Activated CD8-positive, alpha-beta memory T cell treated with anti-CD3 and anti-CD28 coated beads for 36 hours (primary cell): ENCODE data around the gene GTF2F2. TPM values are rescaled to one million over a fixed set of nuclear protein-coding genes. Genes with fewer than 3 reads are reported as not detected.
"Not testable (repeated sequence)": the region's sequence is repeated elsewhere in the genome, so short reads cannot be mapped to it uniquely, and the experiment has no call there.

ENCODE experiments used
- CTCF ChIA-PET: fragments of 350-600 bp; sonication (Branson Sonifier 250); formaldehyde crosslinking; loops from one replicate; lab custom pipeline; 2021; ENCODE audit warnings: antibody characterized with exemption; lab: Charles Lee
- POLR2A ChIA-PET: fragments of 350-600 bp; sonication (Branson Sonifier 250); formaldehyde crosslinking; loops from one replicate; lab custom pipeline; 2021; ENCODE audit warnings: antibody characterized with exemption; lab: Charles Lee
- total RNA-seq, 2 experiments: library from RNA; stranded (reverse); gene quantifications; one replicate each; pipeline ENCODE4 v1.2.3, GENCODE V29; 2021

Gene GTF2F2
- total RNA-seq, 2 experiments from 2014 or later = 29.2 to 29.4 TPM

DNA sequence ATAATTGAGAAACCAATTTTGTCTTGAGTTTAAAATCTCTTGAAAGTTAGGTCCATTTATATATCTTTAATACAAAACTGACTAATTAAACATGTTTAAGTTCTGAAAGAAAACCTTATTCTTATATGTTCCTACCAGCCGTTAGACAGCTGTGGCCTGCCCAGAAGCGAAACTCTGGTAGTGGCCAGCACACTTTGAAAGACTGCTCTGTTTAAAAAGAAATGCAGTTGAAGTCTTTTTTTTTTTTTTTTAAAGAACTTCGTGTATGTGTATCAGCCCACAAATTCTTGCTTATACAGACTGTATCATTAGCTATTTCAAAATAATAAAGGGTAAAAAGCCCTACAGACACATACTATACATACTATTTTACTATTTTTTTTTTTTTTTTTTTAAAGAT is 46.5 kb downstream of the GTF2F2 start:
- ChIA-PET CTCF (interaction anchor here (0.7 to 1.5 kb wide), 2 partner anchors 30 to 39 kb away, joined by 3 to 4 read pairs; no protein-coding TSS in a partner anchor), POLR2A (interaction anchor here (0.6 to 0.7 kb wide), 2 partner anchors 119 to 171 kb away, joined by 6 to 7 read pairs; no protein-coding TSS in a partner anchor)

DNA sequence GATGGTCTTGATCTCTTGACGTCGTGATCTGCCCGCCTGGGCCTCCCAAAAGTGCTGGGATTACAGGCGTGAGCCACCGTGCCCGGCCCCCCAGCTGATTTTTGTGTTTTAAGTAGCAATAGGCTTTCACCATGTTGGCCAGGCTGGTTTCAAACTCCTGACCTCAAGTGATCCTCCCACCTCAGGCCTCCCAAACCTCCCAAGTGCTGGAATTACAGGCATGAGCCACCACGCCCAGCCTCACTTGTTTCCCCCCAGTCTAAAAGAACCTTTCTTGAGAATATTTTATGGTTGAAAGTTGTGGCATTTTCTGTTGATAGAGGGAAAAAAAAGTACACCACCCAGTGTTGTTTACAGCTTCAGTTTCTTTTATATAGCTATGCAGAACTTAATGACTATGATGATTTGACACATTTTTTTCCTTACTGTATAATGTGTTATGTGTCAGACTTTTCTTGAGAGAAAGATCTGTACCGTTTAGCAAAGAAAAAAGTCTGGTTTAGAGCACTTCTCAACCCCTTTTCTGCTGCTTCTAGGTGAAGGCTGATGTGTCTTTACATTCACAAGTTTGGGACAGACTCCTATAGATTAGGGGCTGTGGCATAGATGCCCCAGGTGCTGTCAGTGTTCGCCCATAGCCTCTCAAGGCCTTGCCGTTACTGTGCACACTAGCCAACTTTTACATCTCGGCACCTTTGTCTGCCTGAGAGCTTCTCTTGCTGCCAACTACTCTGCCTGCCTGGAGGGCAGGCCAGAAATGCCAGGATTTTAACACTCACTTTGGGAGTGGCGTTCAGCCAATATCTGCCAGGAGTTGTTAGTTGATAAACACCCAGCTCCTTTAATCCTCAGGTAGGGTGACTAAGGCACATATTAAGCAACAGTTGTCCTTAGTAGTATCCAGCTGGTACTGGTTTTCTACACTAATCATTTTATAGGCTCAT is 47.6 kb downstream of the GTF2F2 start:
- CTCF ChIA-PET = interaction anchor here (1.5 kb wide), 1 partner anchor 29 kb away, joined by 3 read pairs; no protein-coding TSS in a partner anchor

DNA sequence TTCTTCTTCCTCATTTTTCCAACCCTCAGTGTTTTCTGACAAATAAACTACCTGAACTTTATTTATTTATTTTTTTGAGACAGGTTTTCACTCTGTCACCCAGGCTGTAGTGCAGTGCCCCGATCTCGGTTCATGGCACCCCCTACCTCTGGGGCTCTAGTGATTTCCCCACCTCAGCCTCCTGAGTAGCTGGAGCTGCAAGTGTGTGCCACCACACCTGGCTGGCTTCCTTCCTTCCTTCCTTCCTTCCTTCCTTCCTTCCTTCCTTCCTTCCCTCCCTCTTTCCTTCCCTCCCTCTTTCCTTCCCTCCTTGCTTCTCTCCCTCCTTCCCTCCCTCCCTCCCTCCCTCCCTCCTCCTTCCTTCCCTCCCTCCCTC is 48.2 kb downstream of the GTF2F2 start:
- POLR2A ChIA-PET = no interaction called here
- CTCF ChIA-PET = no interaction called here

More for the DNA sequence above, 47.6 kb downstream of the GTF2F2 start:
- POLR2A ChIA-PET = interaction anchor here (0.7 kb wide), 1 partner anchor 170 kb away, joined by 7 read pairs; no protein-coding TSS in a partner anchor

DNA sequence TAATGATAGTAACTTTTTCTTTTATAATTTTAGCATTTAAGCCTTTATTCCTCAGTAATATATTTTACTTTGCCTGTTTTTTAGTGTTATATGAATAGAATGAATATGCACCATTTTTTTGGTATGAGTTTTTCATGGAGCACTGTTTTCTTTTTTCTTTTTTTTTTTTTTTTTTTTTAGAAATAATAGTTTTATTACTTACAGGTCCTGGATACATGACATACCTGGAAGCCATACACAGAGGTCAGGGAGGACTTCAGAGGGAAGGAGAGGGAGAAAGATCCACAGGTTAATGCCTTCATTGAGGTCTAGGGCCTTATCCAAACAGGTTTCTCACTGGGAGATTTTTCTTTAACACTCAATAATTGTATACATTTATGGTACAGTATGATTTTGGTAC is 54.2 kb downstream of the GTF2F2 start:
- ChIA-PET POLR2A (no interaction called here), CTCF (interaction anchor here (1.4 kb wide), 1 partner anchor 16 kb away, joined by 3 read pairs; no protein-coding TSS in a partner anchor)

DNA sequence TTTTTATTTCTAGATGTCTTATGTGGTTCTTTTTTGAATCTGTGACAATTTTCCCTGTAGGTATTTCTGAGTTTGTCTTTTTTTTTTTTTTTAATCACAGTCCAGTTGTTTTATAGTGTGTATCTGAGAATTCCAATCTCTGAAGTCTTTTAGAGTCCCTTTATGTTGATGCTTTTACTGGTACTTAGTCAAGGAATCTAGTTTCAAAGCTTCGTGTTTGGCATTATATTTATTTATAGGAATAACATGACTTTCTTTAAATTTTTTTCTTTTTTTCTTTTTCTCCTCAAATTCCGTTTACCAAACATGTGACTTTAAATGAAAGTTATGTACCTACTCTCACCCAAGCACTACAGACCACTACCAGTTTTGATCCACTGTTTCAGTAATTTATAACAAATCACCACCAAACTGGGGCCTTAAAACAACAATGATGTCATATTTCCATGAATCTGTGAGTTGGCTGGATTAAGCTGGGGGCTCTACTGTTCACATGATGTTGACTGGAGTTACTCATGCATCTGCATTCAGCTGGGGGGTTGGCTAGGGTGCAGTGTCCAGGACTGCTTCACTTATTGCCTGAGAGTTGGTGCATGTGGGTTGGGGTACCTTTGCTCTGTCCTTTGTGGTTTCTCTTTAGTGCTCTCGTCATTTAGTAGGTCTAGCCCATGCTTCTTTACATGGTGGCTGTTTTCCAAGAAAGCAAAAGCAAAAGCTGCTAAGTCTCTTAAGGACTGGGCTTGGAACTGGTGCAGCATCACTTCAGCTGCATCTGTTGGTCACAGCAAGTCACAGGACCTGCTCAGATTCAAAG is 58.2 kb downstream of the GTF2F2 start:
- ChIA-PET POLR2A (interaction anchor here (0.5 to 0.7 kb wide), 3 partner anchors 79 to 251 kb away, joined by 3 to 6 read pairs (median 3); no protein-coding TSS in a partner anchor), CTCF (no interaction called here)

DNA sequence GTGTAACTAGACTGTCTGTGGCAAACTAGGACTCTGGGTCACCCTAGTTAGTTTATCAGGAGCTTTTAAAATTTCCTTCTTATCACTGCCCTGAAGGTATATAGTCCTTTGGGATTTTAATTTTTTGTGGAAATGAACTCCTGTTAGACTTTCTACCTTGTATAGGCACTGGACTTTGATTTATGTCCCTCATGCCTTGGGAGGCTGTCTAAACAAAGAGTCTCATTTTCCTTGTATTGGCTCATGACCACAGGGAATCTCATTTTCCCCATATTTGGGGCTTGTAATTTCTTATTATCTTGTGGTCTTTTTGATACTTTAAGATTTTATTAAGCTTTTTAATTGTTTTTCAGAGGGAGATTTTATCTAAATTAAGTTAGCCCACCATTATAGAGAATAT is 59.1 kb downstream of the GTF2F2 start:
- POLR2A ChIA-PET = interaction anchor here (0.5 kb wide), 1 partner anchor 252 kb away, joined by 3 read pairs; no protein-coding TSS in a partner anchor

DNA sequence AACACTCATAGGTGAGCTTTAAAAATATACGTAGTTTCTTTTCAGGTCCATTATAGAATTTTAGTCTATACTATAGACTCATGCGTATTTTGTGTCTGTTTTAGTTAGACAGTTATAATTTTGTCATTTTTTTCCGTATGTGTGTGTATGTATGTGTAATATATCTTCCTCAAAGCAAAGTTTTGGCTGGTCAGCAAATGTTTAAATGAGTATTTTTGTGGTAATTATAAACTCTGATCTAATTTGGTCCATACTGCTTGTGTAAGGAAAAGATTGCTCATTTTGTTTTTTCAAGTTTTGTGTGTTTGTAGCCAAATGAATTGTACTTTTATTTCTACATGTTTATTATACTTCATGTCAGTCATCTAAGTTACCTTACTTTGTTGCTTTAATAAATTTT is 60.0 kb downstream of the GTF2F2 start:
- ChIA-PET POLR2A (no interaction called here), CTCF (no interaction called here)

More for the DNA sequence above, 59.1 kb downstream of the GTF2F2 start:
- CTCF ChIA-PET = no interaction called here

DNA sequence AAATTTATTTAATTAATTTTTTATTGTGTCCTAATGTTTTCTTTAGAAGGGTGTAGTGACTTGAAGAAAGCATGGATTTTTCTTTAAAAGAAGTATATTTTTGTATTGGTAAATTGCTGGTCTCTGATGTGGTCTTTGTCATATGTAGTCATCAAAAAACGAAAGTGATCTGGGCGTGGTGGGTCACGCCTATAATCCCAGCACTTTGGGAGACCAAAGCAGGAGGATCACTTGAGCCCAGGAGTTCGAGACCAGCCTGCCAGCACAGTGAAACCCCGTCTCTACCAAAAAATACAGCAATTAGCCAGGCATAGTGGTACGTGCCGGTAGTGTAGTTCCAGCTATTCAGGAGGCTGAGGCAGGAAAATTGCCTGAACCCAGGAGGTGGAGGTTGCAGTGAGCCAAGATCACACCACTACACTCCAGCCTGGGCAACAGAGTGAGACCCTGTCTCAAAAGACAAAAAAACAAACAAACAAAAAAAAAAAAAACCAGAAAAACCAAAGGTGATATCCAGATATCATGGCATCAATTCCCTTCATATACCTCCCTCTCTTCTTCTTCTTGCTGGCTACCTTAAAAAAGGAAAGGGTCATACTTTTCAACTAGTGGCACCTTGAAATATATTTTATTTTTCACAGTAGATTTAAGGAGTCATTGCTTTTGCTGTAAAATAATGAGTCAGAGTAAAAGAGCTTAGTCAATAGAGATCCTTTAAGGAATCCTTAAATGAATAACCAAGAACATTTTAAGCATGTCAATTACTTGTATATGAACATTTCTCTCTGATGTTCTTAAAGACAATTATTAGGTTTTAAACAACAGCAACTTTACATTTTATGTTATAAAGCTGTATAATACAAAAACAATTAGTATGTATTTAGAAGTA is 60.6 kb downstream of the GTF2F2 start:
- ChIA-PET POLR2A (interaction anchor here (0.7 kb wide), 1 partner anchor 67 kb away, joined by 3 read pairs; no protein-coding TSS in a partner anchor), CTCF (interaction anchor here (0.7 kb wide), 2 partner anchors 103 to 190 kb away, joined by 3 read pairs; no protein-coding TSS in a partner anchor)

DNA sequence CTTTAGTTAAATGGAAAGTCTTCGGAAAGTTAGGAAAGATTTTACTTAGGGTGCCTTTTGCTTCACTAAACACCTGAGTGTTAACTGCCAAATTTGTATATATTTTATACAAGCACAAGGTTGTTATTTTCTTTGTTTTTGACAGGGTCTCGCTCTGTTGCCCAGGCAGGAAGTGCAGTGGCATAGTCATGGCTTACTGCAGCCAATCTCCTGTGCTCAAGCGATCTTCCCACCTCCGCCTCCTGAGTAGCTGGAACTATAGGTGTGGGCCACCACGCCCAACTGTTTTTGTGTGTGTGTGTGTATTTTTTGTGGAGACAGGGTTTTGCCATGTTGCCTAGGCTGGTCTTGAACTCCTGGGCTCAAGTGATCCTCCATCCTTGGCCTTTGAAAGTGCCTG is 64.4 kb downstream of the GTF2F2 start:
- ChIA-PET POLR2A (no interaction called here), CTCF (no interaction called here)

DNA sequence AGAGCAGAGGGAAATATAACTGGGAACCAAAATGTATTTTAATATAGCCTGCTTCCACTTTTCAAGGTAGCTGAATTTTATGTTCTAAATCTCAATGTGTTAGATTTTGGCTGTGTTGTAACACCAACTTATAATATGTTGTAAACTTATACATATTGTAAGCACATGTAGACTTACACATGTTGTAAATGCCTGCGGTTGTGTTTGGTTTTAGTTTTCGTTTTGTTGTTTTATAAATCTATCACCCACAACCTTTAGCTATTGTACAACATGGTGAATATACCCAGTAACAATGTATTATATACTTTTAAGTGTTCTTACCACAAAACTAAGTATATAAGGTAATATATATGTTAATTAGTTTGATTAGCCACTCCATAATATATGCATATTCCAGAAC is 65.0 kb downstream of the GTF2F2 start:
- POLR2A ChIA-PET = no interaction called here

DNA sequence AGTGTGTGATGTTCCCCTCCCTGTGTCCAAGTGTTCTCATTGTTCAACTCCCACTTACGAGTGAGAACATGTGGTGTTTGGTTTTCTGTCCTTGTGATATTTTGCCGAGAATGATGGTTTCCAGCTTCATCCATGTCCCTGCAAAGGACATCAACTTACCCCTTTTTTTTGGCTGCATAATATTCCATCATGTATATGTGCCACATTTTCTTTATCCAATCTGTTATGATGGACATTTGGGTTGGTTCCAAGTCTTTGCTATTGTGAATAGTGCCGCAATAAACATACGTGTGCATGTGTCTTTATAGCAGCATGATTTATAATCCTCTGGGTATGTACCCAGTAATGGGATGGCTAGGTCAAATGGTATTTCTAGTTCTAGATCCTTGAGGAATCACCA is 68.8 kb downstream of the GTF2F2 start:
- CTCF ChIA-PET, POLR2A ChIA-PET: not testable (repeated sequence)

More for the DNA sequence above, 65.0 kb downstream of the GTF2F2 start:
- CTCF ChIA-PET = no interaction called here

DNA sequence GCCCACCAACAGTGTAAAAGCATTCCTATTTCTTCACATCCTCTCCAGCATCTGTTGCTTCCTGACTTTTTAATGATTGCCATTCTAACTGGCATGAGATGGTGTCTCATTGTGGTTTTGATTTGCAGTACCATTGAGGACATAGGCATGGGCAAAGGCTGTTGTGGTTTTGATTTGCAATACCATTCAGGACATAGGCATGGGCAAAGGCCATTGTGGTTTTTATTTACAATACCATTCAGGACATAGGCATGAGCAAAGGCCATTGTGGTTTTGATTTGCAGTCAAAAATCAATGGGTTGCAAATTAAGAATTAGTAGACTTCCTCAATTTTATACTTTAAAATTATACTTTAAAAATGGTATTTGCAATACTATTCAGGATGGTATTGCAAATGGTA is 69.2 kb downstream of the GTF2F2 start:
- POLR2A ChIA-PET, CTCF ChIA-PET: not testable (repeated sequence)

DNA sequence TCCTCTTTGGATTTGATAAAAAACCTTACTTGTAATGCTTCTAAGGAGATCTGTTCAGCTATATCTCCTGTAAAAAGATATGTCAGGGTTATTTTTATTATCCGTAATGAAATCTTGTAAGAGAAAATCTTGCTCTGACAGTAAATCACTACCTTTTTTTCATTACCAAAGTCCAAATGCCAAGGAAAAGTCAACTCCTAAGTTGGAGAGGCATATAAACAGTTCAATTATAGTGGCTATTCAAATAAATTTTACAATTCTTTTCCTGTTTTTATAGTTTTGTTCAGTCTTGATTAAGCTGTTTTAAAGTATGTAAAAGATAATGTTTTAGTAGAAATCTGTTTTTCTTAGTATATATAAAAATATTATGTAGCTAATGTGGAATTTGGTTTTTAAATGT is 71.6 kb downstream of the GTF2F2 start:
- ChIA-PET POLR2A (no interaction called here), CTCF (no interaction called here)

DNA sequence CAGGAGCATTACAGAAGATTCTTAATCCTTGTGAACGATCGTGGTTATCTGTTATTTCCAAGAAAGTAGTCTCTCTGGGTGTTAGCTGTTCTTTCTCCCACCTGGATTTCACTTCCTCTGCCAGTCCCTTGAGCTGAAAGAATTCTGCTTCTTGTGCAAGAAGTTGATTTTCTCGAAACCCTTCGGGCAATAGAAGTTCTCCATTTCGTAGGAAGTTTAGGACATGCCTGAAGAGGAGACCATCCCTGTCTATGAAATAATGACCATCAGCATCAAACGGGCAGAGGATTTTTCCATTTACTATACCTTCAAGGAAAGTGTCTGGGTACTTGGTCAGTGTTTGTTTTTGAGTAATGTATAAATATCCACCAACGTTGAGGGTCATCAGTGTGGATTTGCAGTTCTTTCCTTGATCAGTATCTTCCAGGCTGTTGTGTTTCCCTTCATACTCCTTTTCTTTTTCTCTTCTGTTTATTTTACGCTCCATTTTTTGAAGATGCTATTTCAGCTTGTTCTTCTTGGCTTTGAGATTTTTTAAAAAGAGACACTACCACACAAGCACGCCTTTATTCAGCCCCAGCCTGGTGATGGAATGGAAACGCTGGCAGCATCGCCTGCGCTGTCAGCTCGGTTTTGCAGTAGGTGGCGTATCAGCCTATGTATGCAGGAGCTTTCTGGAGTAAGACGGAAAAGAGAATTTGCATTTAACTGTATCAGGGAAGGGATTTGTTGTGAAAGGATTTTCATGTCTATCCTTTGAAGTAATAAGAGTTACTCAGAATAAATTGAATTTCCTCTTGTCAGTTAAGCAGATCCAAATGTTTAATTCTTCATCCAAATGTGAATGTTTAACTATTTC is 74.0 kb downstream of the GTF2F2 start:
- POLR2A ChIA-PET = no interaction called here
- CTCF ChIA-PET = no interaction called here

DNA sequence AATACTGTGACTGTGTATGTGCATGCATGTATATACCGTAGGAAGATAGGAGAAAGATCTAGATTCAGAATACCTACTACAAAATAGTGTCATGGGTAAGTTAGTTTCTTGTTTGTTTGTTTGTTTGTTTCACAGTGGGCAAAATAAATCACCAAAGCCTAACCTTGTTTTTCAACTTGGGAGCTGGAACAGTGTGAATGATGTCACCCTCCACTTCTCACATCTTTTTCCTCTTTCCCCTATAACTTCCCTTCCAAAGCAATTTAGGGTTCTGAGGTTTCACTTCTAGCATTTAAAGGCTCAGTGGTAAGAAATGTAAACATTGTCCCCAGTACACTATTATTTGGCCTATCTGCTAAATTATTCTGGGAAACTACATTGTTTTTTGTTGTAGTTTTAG is 75.1 kb downstream of the GTF2F2 start:
- ChIA-PET POLR2A (no interaction called here), CTCF (no interaction called here)

DNA sequence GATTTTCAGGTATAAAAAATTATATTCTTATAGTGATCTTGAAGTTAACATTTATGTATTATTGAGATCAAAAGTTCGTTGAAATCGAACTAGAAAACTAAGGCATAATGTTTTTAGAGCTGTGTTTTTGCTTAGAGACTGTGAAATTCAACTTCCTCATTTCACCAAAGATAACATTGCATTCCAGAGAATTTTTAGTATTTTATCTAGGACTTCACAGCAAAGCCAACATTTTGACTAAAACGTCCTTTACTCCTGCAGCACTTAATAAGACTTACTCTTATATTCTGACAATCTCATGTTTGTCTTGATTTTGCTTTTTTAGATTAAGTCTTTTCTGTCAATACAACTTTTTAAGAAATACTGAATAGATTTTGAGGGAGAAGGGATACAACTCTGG is 75.8 kb downstream of the GTF2F2 start:
- POLR2A ChIA-PET = no interaction called here
- CTCF ChIA-PET = interaction anchor here (1.3 kb wide), 1 partner anchor 29 kb away, joined by 3 read pairs; no protein-coding TSS in a partner anchor

DNA sequence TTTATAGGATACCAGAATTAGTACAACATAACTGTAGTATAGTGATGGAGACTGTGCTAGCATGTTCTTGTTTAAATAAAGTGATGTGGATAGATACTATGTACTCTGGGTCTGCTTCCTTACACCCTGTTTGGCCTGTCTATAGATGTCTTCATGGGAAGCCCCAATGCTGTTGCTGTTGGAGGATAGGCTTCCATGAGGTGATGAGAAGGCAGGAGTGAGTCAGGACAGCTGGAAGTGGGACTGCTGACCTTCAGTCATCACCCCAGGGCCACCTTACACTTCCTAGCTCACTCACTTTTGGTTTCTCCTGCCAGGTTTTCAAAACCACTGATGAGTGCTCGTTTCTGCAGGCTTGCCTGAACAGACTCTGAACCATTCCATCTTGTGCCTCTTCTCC is 76.3 kb downstream of the GTF2F2 start:
- POLR2A ChIA-PET = no interaction called here
- CTCF ChIA-PET = interaction anchor here (0.6 to 1.3 kb wide), 2 partner anchors 30 to 52 kb away, joined by 3 to 4 read pairs; no protein-coding TSS in a partner anchor

DNA sequence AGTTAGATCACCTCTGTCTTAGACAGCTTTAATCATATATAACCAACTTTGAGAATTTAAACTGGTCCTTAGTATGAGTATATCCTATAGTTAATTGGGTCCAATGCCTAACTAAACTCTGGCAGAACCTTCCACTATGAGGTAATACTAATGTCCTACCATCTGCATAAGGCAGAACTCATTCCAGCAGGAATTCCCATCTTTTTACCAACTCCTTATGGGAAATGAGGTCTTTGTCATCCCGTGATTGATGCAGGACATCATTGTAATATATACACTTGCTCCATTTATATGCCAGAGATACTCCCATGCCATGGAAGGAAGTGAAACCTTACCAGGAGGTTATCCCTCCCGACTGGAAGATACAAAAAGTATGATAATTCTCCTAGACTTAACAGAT is 77.7 kb downstream of the GTF2F2 start:
- CTCF ChIA-PET = no interaction called here
- POLR2A ChIA-PET = no interaction called here
